Measurements from ENCODE around the gene SCFD2. TPM values are rescaled to one million over a fixed set of nuclear protein-coding genes. Genes with fewer than 3 reads are reported as not detected.
"Not testable (repeated sequence)": the region's sequence is repeated elsewhere in the genome, so short reads cannot be mapped to it uniquely, and the experiment has no call there.

Gene SCFD2
- polyA plus RNA-seq, 4 donors, result 2.2 to 8.4 (median 5.6) TPM

DNA sequence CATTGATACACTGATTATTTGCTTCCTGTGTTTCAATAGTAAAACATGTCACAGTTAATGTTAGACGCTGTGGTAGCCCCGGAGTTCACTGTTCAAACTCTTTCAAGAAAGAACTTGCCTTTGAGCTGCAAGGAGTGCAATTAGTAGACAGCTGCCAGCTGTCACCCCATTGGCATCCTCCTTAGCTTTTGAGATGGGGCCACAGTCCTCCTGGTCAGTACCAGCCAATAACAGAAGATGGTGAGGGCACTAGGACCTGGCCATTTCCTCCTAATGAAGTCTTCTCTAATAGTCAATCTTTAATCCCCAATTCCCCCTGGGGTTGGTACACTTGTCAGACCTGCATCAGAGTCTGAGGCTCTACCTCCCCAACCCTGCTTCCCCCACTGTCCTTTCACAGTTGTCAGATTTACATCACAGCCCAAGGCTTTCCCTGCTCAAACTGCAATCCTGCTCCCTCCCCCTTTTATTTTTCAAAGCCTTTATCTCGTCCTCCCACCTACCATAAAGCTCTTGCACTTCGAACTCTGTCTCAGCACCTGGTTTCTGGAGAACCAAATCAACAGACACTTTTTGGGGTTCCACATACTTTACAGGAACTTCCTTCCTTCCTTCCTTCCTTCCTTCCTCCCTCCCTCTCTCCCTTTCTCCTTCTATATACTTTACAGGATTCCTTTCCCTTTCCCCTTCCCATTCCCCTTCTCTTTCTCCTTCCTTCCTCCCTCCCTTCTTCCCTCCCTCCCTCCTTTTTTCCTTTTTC lies 321.8 kb downstream of the SCFD2 start:
- Histone ChIP-seq H3K27me3 (ENCODE audit: control insufficient read depth in 3 of 3, insufficient read depth in 3 of 3, low read length in 3 of 3) (no peaks in the 10 kb centered on the region), H3K4me1 (ENCODE audit: control insufficient read depth in 3 of 3, insufficient read depth in 2 of 3, low read depth in 1 of 3, low read length in 2 of 3) (peaks cover 0 to 5% (median 3%) of the 10 kb centered on the region in 3 donors), H3K9me3 (ENCODE audit: control insufficient read depth in 2 of 2, insufficient read depth in 1 of 2, low read depth in 1 of 2, low read length in 1 of 2) (no peaks in the 10 kb centered on the region), H3K27ac (ENCODE audit: low read depth in 1 of 3, low read length in 2 of 3) (no peak overlapping the region), H3K4me3 (ENCODE audit: low read depth in 1 of 3, low read length in 3 of 3) (no peak overlapping the region), H3K36me3 (ENCODE audit: control insufficient read depth in 3 of 3, insufficient read depth in 2 of 3, low read depth in 1 of 3, low read length in 3 of 3) (no peaks in the 10 kb centered on the region)
- FAIRE-seq (no peak), DNase-seq (peak in 1 of 2 donors; percentile 46)
- 23 to 67% (median 42%) methylated on average over 4 of the region's 4 CpGs for WGBS, 3 donors

DNA sequence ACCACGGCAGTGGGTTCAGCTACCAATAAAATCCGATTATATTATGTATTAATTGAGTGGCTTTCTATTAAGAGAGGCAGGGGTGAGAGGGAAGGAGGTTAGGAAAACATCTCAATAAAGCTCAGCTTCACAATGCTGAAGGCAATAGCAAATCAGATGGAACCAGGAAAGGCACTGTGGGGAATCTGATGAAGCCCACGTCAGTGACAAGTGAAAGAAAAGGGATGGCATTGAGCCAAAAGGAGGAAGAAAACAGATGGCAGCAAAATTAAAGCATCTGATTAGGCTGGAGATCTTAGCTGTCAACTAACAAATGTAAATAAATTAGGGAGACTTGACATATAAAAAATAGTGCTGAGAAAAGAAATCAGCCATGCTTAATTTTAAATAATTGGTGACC lies 322.8 kb downstream of the SCFD2 start:
- FAIRE-seq (no peak), DNase-seq (no peak)
- no peaks in the 10 kb centered on the region for H3K36me3 ChIP-seq (ENCODE audit: control insufficient read depth in 3 of 3, insufficient read depth in 2 of 3, low read depth in 1 of 3, low read length in 3 of 3)
- H3K27ac ChIP-seq (ENCODE audit: low read depth in 1 of 3, low read length in 2 of 3), result no peak overlapping the region
- peaks cover 0 to 5% (median 3%) of the 10 kb centered on the region in 3 donors for H3K4me1 ChIP-seq (ENCODE audit: control insufficient read depth in 3 of 3, insufficient read depth in 2 of 3, low read depth in 1 of 3, low read length in 2 of 3)
- no peaks in the 10 kb centered on the region for H3K9me3 ChIP-seq (ENCODE audit: control insufficient read depth in 2 of 2, insufficient read depth in 1 of 2, low read depth in 1 of 2, low read length in 1 of 2)
- 70 to 73% (median 71%) methylated on average over 3 of the region's 3 CpGs for WGBS, 3 donors
- H3K27me3 ChIP-seq (ENCODE audit: control insufficient read depth in 3 of 3, insufficient read depth in 3 of 3, low read length in 3 of 3), result no peaks in the 10 kb centered on the region
- H3K4me3 ChIP-seq (ENCODE audit: low read depth in 1 of 3, low read length in 3 of 3), result no peak overlapping the region

DNA sequence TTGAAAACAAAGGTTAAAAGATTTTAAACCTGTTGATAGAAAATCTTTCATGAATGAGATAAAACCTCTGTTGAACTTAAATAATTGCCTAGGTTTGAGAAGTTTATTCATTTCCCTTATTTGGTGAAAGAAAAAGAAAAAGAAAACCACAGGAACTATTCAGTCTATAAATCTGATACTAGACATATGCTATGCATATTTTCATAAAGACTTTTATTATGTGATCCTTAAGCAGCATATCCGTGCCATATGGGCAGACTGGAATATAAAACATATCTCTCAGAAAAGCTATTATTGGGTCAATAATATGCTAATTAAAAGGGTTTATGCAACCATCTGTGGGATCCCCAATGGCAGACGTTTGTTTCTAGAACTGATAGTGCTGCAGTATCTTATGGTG lies 325.0 kb downstream of the SCFD2 start:
- Histone ChIP-seq H3K4me1 (ENCODE audit: control insufficient read depth in 3 of 3, insufficient read depth in 2 of 3, low read depth in 1 of 3, low read length in 2 of 3) (peaks cover 0 to 5% (median 3%) of the 10 kb centered on the region in 3 donors), H3K4me3 (ENCODE audit: low read depth in 1 of 3, low read length in 3 of 3) (no peak overlapping the region), H3K27me3 (ENCODE audit: control insufficient read depth in 3 of 3, insufficient read depth in 3 of 3, low read length in 3 of 3) (no peaks in the 10 kb centered on the region), H3K9me3 (ENCODE audit: control insufficient read depth in 2 of 2, insufficient read depth in 1 of 2, low read depth in 1 of 2, low read length in 1 of 2) (no peaks in the 10 kb centered on the region), H3K36me3 (ENCODE audit: control insufficient read depth in 3 of 3, insufficient read depth in 2 of 3, low read depth in 1 of 3, low read length in 3 of 3) (no peaks in the 10 kb centered on the region), H3K27ac (ENCODE audit: low read depth in 1 of 3, low read length in 2 of 3) (no peak overlapping the region)
- FAIRE-seq (no peak), DNase-seq (no peak)
- WGBS, 3 donors, result 66 to 77% (median 75%) methylated on average over 2 of the region's 2 CpGs

DNA sequence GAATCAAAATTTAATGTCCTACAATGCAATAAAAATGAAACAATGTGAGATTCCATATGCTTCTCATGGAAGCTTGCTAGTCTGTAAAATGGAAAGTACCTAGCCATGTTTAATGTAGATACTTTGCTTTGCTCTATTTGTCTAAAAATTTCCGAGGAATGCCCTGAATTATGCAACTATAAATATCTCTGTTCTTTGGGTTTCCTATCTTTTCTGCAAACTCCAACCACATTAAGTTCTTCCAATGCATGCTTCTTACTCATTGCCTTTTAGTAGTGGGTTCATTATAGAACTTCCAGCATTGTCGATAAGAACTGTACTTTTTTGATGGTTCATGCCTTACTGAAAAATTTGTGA lies 325.4 kb downstream of the SCFD2 start:
- FAIRE-seq (no peak), DNase-seq (no peak)
- 86 to 93% (median 91%) methylated on average over 2 of the region's 2 CpGs for WGBS, 3 donors
- peaks cover 0 to 5% (median 3%) of the 10 kb centered on the region in 3 donors for H3K4me1 ChIP-seq (ENCODE audit: control insufficient read depth in 3 of 3, insufficient read depth in 2 of 3, low read depth in 1 of 3, low read length in 2 of 3)
- no peaks in the 10 kb centered on the region for H3K9me3 ChIP-seq (ENCODE audit: control insufficient read depth in 2 of 2, insufficient read depth in 1 of 2, low read depth in 1 of 2, low read length in 1 of 2)
- H3K4me3 ChIP-seq (ENCODE audit: low read depth in 1 of 3, low read length in 3 of 3), result no peak overlapping the region
- H3K36me3 ChIP-seq (ENCODE audit: control insufficient read depth in 3 of 3, insufficient read depth in 2 of 3, low read depth in 1 of 3, low read length in 3 of 3), result no peaks in the 10 kb centered on the region
- no peak overlapping the region for H3K27ac ChIP-seq (ENCODE audit: low read depth in 1 of 3, low read length in 2 of 3)
- no peaks in the 10 kb centered on the region for H3K27me3 ChIP-seq (ENCODE audit: control insufficient read depth in 3 of 3, insufficient read depth in 3 of 3, low read length in 3 of 3)

DNA sequence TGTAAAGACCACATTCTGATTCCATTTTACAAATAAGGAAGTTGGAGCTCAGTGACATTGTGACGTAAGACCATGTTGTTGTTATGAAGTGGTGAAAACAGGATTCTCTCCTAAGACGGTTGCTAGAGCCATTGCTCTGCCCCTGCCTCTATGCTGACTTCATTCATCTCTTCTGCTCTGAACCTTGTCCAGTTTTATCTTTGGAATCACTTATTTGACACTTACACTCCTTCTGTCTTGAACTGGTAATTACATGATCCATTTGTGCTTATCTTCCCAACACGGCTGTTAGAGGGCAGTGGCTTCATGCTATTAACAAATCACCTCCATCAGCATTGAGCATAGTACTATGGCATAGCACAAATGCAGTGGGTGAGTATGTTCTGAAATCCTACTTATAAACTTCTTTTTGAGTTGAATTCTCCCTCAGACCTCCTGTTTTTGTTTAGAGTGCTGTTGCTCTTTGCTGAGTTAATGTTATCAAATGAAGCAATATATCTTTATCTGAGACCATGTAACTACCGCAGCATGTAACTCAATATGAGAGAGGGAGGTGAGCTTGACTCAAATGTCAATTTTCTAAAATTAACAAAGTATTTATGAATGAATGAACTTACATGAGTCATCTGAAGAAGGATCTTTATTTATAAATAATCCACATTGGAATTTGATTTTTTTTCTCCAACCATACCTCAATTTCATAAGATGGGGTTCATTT lies 326.0 kb downstream of the SCFD2 start:
- H3K4me1 ChIP-seq (ENCODE audit: control insufficient read depth in 3 of 3, insufficient read depth in 2 of 3, low read depth in 1 of 3, low read length in 2 of 3), result peaks cover 0 to 5% (median 3%) of the 10 kb centered on the region in 3 donors
- peak; percentile 55 to 63 for DNase-seq
- no peaks in the 10 kb centered on the region for H3K36me3 ChIP-seq (ENCODE audit: control insufficient read depth in 3 of 3, insufficient read depth in 2 of 3, low read depth in 1 of 3, low read length in 3 of 3)
- no peaks in the 10 kb centered on the region for H3K9me3 ChIP-seq (ENCODE audit: control insufficient read depth in 2 of 2, insufficient read depth in 1 of 2, low read depth in 1 of 2, low read length in 1 of 2)
- H3K27ac ChIP-seq (ENCODE audit: low read depth in 1 of 3, low read length in 2 of 3), result no peak overlapping the region
- no peaks in the 10 kb centered on the region for H3K27me3 ChIP-seq (ENCODE audit: control insufficient read depth in 3 of 3, insufficient read depth in 3 of 3, low read length in 3 of 3)
- 53 to 75% (median 64%) methylated on average over 4 of the region's 4 CpGs for WGBS, 3 donors
- no peak for FAIRE-seq
- H3K4me3 ChIP-seq (ENCODE audit: low read depth in 1 of 3, low read length in 3 of 3), result no peak overlapping the region

DNA sequence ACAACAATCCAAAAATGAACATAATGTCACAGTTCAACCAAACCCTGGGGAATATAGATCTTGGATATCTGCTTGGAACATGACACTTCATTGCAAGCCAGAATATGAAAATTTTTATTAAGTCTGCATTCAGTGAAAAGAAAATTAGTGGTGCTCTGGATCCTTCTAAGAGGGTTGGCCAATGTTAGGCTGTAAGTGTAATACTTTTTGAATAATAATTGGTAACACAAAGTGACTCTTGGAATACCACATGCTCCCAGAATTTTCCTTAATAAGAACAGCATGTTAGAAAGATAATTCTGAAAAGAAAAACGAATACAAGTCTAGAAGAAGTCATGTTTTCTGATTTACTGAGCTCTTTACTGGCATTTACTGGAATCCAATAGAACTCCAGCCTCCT lies 328.0 kb downstream of the SCFD2 start:
- H3K4me3 ChIP-seq (ENCODE audit: low read depth in 1 of 3, low read length in 3 of 3), result no peak overlapping the region
- no peaks in the 10 kb centered on the region for H3K4me1 ChIP-seq (ENCODE audit: control insufficient read depth in 3 of 3, insufficient read depth in 2 of 3, low read depth in 1 of 3, low read length in 2 of 3)
- FAIRE-seq (no peak), DNase-seq (no peak)
- H3K9me3 ChIP-seq (ENCODE audit: control insufficient read depth in 2 of 2, insufficient read depth in 1 of 2, low read depth in 1 of 2, low read length in 1 of 2), result no peaks in the 10 kb centered on the region
- H3K27me3 ChIP-seq (ENCODE audit: control insufficient read depth in 3 of 3, insufficient read depth in 3 of 3, low read length in 3 of 3), result no peaks in the 10 kb centered on the region
- H3K27ac ChIP-seq (ENCODE audit: low read depth in 1 of 3, low read length in 2 of 3), result no peak overlapping the region
- no peaks in the 10 kb centered on the region for H3K36me3 ChIP-seq (ENCODE audit: control insufficient read depth in 3 of 3, insufficient read depth in 2 of 3, low read depth in 1 of 3, low read length in 3 of 3)
- 71 to 83% (median 75%) methylated on average over 1 of the region's 1 CpG for WGBS, 3 donors

DNA sequence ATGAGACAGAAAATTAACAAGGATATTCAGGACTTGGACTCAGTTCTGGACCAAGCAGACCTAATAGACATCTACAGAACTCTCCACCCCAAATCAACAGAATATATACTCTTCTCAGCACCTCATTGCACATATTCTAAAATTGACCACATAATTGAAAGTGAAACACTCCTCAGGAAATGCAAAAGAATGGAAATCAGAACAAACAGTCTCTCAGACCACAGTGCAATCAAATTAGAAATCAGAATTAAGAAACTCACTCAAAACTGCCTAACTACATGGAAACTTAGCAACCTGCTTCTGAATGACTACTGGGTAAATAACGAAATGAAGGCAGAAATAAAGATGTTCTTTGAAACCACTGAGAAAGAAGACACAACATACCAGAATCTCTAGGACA lies 333.0 kb downstream of the SCFD2 start:
- 71 to 81% (median 79%) methylated on average over 1 of the region's 1 CpG for WGBS, 3 donors
- H3K4me1 ChIP-seq (ENCODE audit: control insufficient read depth in 3 of 3, insufficient read depth in 2 of 3, low read depth in 1 of 3, low read length in 2 of 3); H3K9me3 ChIP-seq (ENCODE audit: control insufficient read depth in 2 of 2, insufficient read depth in 1 of 2, low read depth in 1 of 2, low read length in 1 of 2); H3K4me3 ChIP-seq (ENCODE audit: low read depth in 1 of 3, low read length in 3 of 3); H3K27me3 ChIP-seq (ENCODE audit: control insufficient read depth in 3 of 3, insufficient read depth in 3 of 3, low read length in 3 of 3); DNase-seq; H3K36me3 ChIP-seq (ENCODE audit: control insufficient read depth in 3 of 3, insufficient read depth in 2 of 3, low read depth in 1 of 3, low read length in 3 of 3); FAIRE-seq; H3K27ac ChIP-seq (ENCODE audit: low read depth in 1 of 3, low read length in 2 of 3): not testable (repeated sequence)

DNA sequence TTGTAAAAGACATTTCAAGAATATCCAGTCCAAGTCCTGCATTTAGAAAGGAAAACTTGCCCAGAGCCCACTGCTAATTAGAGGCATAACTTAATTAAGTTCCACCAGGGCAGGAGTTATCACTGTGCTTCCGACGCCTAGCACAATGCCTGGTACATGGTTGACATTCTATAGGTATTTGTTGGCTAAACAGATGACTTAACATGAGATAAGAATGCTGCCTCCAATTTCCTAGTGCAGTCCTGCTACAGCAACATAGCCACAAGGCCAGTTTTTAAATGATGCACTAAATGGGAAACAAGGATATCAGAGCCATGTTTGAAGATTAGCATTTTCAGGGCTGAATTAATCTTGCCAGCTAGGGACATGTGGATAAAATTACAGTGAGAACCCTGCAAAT lies 339.6 kb downstream of the SCFD2 start:
- no peak for FAIRE-seq
- no peak for DNase-seq
- 83 to 92% (median 90%) methylated on average over 2 of the region's 2 CpGs for WGBS, 3 donors
- Histone ChIP-seq H3K4me3 (ENCODE audit: low read depth in 1 of 3, low read length in 3 of 3) (no peak overlapping the region), H3K9me3 (ENCODE audit: control insufficient read depth in 2 of 2, insufficient read depth in 1 of 2, low read depth in 1 of 2, low read length in 1 of 2) (no peaks in the 10 kb centered on the region), H3K36me3 (ENCODE audit: control insufficient read depth in 3 of 3, insufficient read depth in 2 of 3, low read depth in 1 of 3, low read length in 3 of 3) (no peaks in the 10 kb centered on the region), H3K27ac (ENCODE audit: low read depth in 1 of 3, low read length in 2 of 3) (no peak overlapping the region), H3K27me3 (ENCODE audit: control insufficient read depth in 3 of 3, insufficient read depth in 3 of 3, low read length in 3 of 3) (no peaks in the 10 kb centered on the region), H3K4me1 (ENCODE audit: control insufficient read depth in 3 of 3, insufficient read depth in 2 of 3, low read depth in 1 of 3, low read length in 2 of 3) (no peaks in the 10 kb centered on the region)

Data from small intestine (tissue), 7 donors.